ENCODE measurements around the gene GNB5.
"Not testable (repeated sequence)": the region's sequence is repeated elsewhere in the genome, so short reads cannot be mapped to it uniquely, and the experiment has no call there.

The GNB5 gene

GRCh38 chr15:52206446-52206845, 15.3 kb upstream of the GNB5 start:
- no peak for DNase-seq

GRCh38 chr15:52204657-52205056, 13.5 kb upstream of the GNB5 start:
- DNase-seq = no peak

- DNase-seq = no peak
Observed at GRCh38 chr15:52200831-52201365, 9.7 kb upstream of the GNB5 start.

DNA sequence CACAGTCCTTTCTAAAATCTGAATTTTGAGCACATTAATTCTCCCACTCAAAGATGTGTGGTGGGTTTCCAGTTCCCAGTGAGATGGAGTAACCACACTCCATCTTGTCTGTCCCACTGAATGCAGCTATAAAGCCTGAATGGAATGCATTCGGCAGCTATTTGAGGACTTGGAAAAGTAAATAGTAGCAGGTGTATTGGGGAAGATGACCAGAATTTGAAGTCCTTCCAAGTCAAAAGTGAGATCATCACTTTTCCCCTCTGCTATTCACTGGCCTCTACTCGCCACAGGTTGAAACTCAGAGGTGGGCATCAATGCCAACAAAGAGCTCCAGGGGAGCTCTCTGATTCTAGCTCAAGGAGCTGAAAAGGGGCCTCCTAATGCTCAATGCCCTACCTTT, 8.1 kb upstream of the GNB5 start:
- no peak for DNase-seq

- DNase-seq = no peak
Observed at GRCh38 chr15:52196891-52197290, 5.7 kb upstream of the GNB5 start.

DNA sequence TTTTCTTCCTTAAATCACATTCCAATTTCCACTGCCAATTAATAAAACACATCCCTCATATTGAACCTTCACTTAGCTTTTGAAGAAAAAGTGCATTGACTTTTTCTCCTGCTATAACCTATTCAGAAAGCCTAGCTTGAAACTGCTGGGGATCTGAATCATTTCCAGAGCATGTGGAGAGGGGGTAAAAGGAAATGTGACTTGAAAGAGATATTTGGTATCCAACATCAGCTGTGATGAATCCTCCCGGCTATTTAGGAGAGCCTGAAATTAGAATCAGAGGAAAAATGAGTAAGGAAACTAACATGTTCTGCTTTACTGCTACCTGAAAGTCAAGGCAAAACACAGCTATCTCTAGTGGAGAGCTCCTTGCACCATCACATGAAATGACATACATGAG, 2.6 kb upstream of the GNB5 start:
- DNase-seq = no peak

GRCh38 chr15:52193321-52193720, 2.1 kb upstream of the GNB5 start:
- no peak for DNase-seq

DNA sequence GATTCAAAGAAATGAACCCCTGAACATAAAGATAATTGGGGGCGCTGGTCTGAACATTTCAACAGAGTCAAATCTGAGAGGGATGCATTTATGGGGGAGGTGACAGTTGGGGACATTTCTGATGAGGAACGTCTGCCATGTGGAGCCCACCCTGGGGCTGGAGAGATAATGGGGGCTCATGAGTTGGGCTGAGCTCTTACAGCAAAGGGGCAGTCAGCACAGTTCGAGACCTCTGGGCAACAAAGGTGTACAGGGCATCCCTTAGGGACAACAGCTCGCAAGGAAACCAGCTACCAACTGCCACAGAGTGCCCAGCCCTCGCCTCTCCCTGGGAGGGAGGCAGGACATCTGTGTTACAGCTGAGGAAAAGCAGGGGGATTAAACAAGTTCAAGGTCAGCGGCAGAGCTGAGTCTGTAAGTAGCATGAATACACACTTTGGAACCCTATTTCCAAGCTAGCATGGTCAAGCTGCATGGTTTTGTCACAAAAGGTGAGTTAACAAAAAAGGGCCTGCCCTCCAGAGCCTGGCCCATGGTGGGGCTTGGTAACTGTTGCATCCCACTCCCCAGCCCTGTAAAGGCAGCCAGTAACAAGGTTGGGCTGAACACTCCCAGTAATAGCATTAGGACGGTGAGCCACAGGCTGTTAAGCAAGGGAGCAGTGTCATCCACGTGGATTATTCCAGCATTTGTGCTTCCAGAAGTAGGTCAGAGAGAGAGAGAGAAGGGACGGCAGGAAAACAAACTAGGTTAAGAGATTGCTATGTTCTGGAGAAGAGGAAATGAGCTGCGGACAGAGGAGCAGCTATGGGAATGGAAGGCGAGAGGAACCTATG, 4.3 kb downstream of the GNB5 start:
- no peak for DNase-seq

DNA sequence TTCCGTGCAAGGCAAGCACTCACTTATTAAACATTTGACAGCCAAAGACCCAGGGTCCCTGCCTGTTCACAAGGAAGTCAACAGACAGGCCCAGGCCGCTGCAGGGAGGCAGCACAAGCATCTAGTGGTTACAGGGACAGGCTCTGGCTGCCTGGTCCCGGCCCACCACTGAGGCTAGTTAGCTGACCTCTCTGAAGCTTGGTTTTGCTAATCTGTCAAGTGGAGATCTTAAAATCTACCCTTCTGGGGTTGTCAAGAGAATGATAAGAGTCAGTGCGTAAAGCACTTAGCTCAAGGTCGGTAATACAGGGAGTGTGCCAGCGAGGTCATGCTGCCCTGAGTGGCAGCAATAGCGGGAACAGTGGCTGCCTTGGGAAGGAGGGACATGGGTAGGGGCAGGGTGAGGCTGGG, 6.0 kb downstream of the GNB5 start:
- no peak for DNase-seq

DNA sequence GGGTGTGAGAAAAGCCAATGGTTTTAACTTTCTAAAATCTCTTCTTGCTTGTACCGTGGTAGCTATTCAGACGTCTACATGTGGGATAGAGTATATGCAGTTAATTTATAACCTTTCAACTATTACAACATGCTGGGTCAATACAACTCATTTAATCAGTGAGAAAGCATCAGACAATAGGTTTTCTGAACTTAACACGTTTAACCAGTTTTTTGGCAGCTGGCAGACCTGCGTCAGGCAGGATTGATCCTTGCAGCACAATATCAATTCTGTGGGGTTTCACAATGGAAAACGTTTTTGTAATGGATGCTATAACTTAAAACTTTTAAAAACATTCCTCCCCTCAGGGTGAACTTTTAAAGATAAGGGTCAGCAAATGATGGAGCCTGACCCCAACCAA, 6.5 kb downstream of the GNB5 start:
- DNase-seq = no peak

- no peak for DNase-seq
Observed at GRCh38 chr15:52183562-52184173, 7.5 kb downstream of the GNB5 start.

GRCh38 chr15:52181938-52182780, 9.0 kb downstream of the GNB5 start:
- no peak for DNase-seq

- no peak for DNase-seq
Observed at GRCh38 chr15:52180851-52181450, 10.2 kb downstream of the GNB5 start.

DNA sequence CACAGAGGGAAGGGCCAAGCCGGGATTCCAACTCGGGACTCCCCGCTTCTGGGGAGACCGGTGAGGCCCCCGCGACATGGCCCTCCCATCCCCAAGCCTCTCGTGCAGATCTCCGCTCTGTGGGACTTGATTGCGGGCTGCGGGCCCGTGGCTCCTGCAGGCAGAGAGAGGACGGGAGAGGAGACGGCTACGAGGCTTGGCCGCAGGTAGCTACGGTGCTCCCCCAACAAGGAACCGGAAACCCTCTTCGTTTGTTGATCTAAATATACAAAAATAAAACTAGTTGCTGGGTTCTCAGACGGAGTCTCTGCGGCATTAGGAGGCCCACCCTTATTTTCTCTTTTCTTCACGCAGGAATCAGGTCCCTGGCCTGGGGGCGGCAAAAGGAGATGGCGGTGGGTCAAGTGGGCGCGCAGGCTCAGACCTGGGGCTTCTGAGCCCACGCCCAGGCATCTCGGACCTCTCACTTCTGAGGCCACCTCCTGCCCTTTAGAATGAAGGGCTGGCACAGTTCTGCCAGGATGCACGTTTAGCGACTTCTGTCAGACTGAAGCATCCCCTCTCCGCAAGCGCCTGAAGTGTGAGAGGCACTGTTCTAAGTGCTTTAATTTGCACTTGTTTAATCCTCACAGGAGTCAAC, 10.9 kb downstream of the GNB5 start:
- no peak for DNase-seq

DNA sequence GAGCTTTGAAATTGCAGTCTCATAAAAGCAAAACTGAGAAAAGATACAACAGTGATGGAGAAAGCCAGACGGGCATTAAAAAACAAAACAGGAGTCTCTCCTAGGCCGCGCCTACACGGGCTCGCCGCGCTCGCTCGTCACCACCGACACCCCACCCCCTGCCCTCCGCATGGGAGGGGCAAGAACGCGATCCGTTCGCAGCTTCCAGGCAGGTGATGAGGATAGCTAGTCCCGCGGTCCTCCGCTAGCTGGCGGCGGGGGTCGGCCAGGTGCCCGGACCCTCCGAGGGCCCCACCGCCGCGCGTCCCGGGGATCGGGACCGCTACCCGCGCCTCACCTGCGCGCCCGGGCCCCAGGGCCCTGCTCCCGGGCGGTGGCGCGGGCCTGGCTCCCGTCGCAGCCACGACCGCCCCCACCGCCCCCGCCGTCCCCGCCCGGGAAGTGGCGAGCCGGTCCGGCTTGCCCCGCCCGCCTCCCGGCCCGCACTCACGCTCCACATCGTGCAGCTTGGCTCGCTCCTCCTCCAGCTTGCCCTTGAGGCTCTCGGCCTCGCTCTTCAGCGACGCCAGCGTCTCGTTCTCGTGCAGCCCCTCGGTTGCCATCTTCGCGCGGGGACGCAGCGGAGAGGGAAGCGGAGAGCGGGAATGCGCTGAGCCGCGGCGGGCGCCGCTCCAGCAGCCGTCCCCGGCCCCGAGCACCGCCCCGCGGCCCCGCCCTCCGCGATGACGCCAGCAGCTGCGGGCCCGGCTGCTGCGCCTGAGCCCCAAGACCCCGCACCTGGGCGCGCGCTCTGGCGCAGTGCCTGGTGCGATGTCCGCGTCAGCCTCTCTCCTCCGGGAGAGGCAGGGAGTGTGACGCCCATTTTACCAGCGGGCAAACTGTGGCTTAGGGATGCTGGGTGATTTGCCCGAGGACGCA, 11.7 kb downstream of the GNB5 start:
- peak; percentile 85 for DNase-seq

DNA sequence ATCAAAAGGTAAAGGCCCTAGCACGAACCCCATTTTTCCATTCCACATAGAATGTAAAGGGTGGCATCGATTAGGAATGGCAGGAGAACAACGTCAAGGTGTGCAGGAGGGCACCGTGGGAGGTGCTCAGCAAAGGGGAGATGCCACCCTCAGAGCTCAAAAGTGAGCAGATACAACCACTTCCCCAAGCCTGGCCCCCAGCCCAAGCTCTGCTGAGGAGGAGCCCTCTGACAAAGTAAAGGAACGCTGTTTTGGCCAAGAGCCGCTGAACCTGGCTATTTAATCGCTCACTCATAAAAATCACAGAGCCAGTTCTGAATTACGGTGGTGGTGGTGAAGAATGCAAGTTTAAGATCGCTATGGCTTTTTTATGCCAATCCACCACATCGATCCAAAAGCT, 12.4 kb downstream of the GNB5 start:
- DNase-seq = no peak

- DNase-seq = no peak
Observed at GRCh38 chr15:52172869-52173268, 18.3 kb downstream of the GNB5 start.

GRCh38 chr15:52171807-52172206, 19.4 kb downstream of the GNB5 start:
- DNase-seq = no peak

DNA sequence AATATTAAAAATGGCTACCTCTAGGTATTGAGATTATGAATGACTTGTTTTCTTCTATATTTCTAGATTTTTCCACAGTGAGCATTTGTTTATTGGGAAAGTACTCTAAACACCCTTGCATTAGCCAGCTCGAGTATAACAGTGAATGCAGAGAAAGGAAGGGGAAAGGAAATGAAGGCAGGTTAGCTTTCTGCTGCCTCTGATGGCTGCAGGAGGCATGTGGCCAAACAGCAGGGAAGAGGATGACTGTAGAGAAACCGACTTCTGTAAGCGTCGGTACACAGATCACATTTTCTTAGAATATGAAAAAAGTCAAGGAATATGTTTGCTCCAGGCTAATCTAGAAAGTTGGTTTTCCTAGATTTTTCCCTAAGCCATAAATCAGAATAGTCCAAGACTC, 19.8 kb downstream of the GNB5 start:
- DNase-seq = no peak

DNA sequence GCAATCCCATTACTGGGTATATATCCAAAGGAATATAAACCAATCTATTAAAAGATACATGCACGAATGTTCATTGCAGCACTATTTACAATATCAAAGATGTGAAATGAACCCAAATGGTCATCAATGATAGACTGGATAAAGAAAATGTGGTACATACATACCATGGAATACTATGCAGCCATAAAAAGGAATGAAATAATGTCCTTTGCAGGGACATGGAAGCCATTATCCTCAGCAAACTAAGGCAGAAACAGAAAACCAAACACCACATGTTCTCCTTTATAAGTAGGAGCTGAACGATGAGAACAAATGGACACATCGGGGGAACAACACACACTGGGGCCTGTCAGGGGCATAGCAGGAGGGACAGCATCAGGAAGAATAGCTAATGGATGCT, 21.0 kb downstream of the GNB5 start:
- DNase-seq = not testable (repeated sequence)

GRCh38 chr15:52165494-52166131, 25.6 kb downstream of the GNB5 start:
- DNase-seq = not testable (repeated sequence)

Measured in left hindlimb (tissue), 1 donor.